Neural cell (in vitro differentiated cells): ENCODE measurements around the gene NSG1. TPM values are rescaled to one million over a fixed set of nuclear protein-coding genes. Genes with fewer than 3 reads are reported as not detected.

Experiments used
- H2AFZ ChIP-seq: fragments of 200-600, 300-800 bp; sonication (generic), shearing (Covaris generic); 2 replicates; pipeline ENCODE4 v1.6.0; 2014; ENCODE audit warnings: low read depth, mild to moderate bottlenecking, antibody characterized with exemption, low read length, moderate library complexity
- H3F3A ChIP-seq: fragments of 200-600 bp; shearing (Covaris generic); 2 replicates; pipeline ENCODE4 v1.6.1; 2016; ENCODE audit warnings: mild to moderate bottlenecking, moderate library complexity, mixed read lengths, antibody characterized with exemption, low read length; ENCODE audit not compliant: insufficient read depth, poor library complexity, severe bottlenecking
- H3K27ac ChIP-seq: fragments of 200-600, 300-800 bp; sonication (generic), shearing (Covaris generic); 2 replicates; pipeline ENCODE4 v1.5.1; 2014; ENCODE audit warnings: mild to moderate bottlenecking, low read length, moderate library complexity
- H3K27me3 ChIP-seq: fragments of 300-800, 200-600 bp; sonication (generic), shearing (Covaris generic); 2 replicates; pipeline ENCODE4 v1.6.0; 2014; ENCODE audit warnings: mild to moderate bottlenecking, low read depth, low read length, moderate library complexity; ENCODE audit not compliant: insufficient read depth
- H3K36me3 ChIP-seq: fragments of 300-800, 200-600 bp; sonication (generic), shearing (Covaris generic); 2 replicates; pipeline ENCODE4 v1.5.1; 2014; ENCODE audit warnings: mild to moderate bottlenecking, antibody characterized with exemption, low read length, moderate library complexity; ENCODE audit not compliant: insufficient read depth
- H3K4me2 ChIP-seq: fragments of 300-800, 200-600 bp; sonication (generic), shearing (Covaris generic); 2 replicates; pipeline ENCODE4 v1.6.0; 2014; ENCODE audit warnings: mild to moderate bottlenecking, low read length
- H3K4me3 ChIP-seq: fragments of 300-800, 200-600 bp; sonication (generic), shearing (Covaris generic); 2 replicates; pipeline ENCODE4 v1.5.1; 2014; ENCODE audit warnings: mild to moderate bottlenecking, low read length, moderate library complexity
- H3K79me2 ChIP-seq: fragments of 200-600 bp; shearing (Covaris generic); replicated peaks from 2 replicates; pipeline ENCODE4 v1.6.0; 2014; ENCODE audit warnings: mild to moderate bottlenecking, low read length, moderate library complexity; ENCODE audit not compliant: insufficient read depth
- H3K9ac ChIP-seq: fragments of 300-800, 200-600 bp; sonication (generic), shearing (Covaris generic); 2 replicates; pipeline ENCODE4 v1.6.1; 2016; ENCODE audit warnings: mild to moderate bottlenecking, low read length, mixed read lengths
- H3K9me2 ChIP-seq: fragments of 200-600 bp; shearing (Covaris generic); 2 replicates; pipeline ENCODE4 v1.6.1; 2016; ENCODE audit warnings: mild to moderate bottlenecking, low read length, mixed read lengths; ENCODE audit not compliant: insufficient read depth
- H3K9me3 ChIP-seq: fragments of 200-600, 300-800 bp; sonication (generic), shearing (Covaris generic); 2 replicates; pipeline ENCODE4 v1.6.1; 2016; ENCODE audit warnings: mild to moderate bottlenecking, mixed run types, low read length, moderate library complexity, mixed read lengths
- H4K20me1 ChIP-seq: fragments of 200-600 bp; shearing (Covaris generic); 2 replicates; pipeline ENCODE4 v1.6.1; 2016; ENCODE audit warnings: mild to moderate bottlenecking, mixed run types; ENCODE audit not compliant: insufficient read depth
- CTCF ChIP-seq: fragments of 450-650 bp; IDR thresholded peaks from 2 replicates; pipeline ENCODE4 v1.5.1; 2014; ENCODE audit warnings: antibody characterized with exemption, mild to moderate bottlenecking, moderate library complexity; ENCODE audit not compliant: poor library complexity, severe bottlenecking
- EP300 ChIP-seq: fragments of 450-650 bp; conservative IDR thresholded peaks from 2 replicates; pipeline ENCODE4 v1.6.1; 2014; ENCODE audit warnings: antibody characterized with exemption, mild to moderate bottlenecking, moderate library complexity; ENCODE audit not compliant: poor library complexity, severe bottlenecking
- EZH2 ChIP-seq: fragments of 200-600, 300-800 bp; shearing (Covaris generic), sonication (generic); IDR thresholded peaks from 2 replicates; pipeline ENCODE4 v1.6.1; 2014; ENCODE audit warnings: antibody characterized with exemption, low read length, borderline replicate concordance, mild to moderate bottlenecking; ENCODE audit not compliant: insufficient read depth, poor library complexity, severe bottlenecking
- MXI1 ChIP-seq: fragments of 450-650 bp; conservative IDR thresholded peaks from 2 replicates; pipeline ENCODE4 v1.6.1; 2014; ENCODE audit warnings: antibody characterized with exemption, mild to moderate bottlenecking; ENCODE audit not compliant: poor library complexity, severe bottlenecking
- POLR2AphosphoS5 ChIP-seq: IDR thresholded peaks from 2 replicates; pipeline ENCODE4 v1.6.1; 2012
- RAD21 ChIP-seq: fragments of 450-650 bp; conservative IDR thresholded peaks from 2 replicates; pipeline ENCODE4 v1.6.1; 2014; ENCODE audit warnings: antibody characterized with exemption, mild to moderate bottlenecking, moderate library complexity
- REST ChIP-seq: IDR thresholded peaks from 2 replicates; pipeline ENCODE4 v1.6.1; 2012; ENCODE audit warnings: borderline replicate concordance
- SMC3 ChIP-seq: fragments of 450-650 bp; conservative IDR thresholded peaks from 2 replicates; pipeline ENCODE4 v1.6.1; 2014; ENCODE audit warnings: antibody characterized with exemption, mild to moderate bottlenecking, moderate library complexity; ENCODE audit not compliant: poor library complexity
- TAF1 ChIP-seq: IDR thresholded peaks from 2 replicates; pipeline ENCODE4 v1.6.1; 2012; ENCODE audit warnings: low read depth
- polyA plus RNA-seq: library from polyadenylated mRNA; depleted of rRNA; stranded (reverse); fragments of >200 nt; gene quantifications from 2 replicates; pipeline ENCODE4 v1.2.3, GENCODE V29; 2014

The NSG1 gene
- polyA plus RNA-seq, 1 donor from 2014 or later = 921 TPM

- no peak overlapping the region for H2AFZ ChIP-seq
These were observed 25.0 kb upstream of the NSG1 start for GRCh38 chr4:4361883-4362282.

GRCh38 chr4:4362991-4363697, 23.8 kb upstream of the NSG1 start:
- Histone ChIP-seq H3K79me2 (no peaks in the 10 kb centered on the region), H3K9ac (no peak overlapping the region), H3K27ac (no peak overlapping the region), H3K36me3 (no peaks in the 10 kb centered on the region), H3K27me3 (no peaks in the 10 kb centered on the region), H3K4me3 (no peak overlapping the region), H3K4me2 (no peak overlapping the region), H3F3A (no peaks in the 10 kb centered on the region), H2AFZ (no peak overlapping the region), H3K9me2 (no peaks in the 10 kb centered on the region), H4K20me1 (no peaks in the 10 kb centered on the region), H3K9me3 (no peaks in the 10 kb centered on the region)
- TF ChIP-seq REST (no peak), POLR2AphosphoS5 (no peak), MXI1 (no peak), RAD21 (no peak), TAF1 (no peak), EP300 (no peak)

More at GRCh38 chr4:4361883-4362282, 25.0 kb upstream of the NSG1 start:
- Histone ChIP-seq H3K9ac (no peak overlapping the region), H3F3A (no peaks in the 10 kb centered on the region), H3K36me3 (no peaks in the 10 kb centered on the region), H3K27me3 (no peaks in the 10 kb centered on the region), H3K9me3 (no peaks in the 10 kb centered on the region), H3K9me2 (no peaks in the 10 kb centered on the region), H4K20me1 (no peaks in the 10 kb centered on the region), H3K4me3 (no peak overlapping the region), H3K4me2 (no peak overlapping the region), H3K79me2 (no peaks in the 10 kb centered on the region), H3K27ac (no peak overlapping the region)
- TF ChIP-seq SMC3 (no peak), TAF1 (no peak), EZH2 (no peak), MXI1 (no peak), CTCF (no peak), EP300 (no peak), POLR2AphosphoS5 (no peak), REST (no peak), RAD21 (no peak)
